ENCODE data around the gene PTPRN2. TPM values are rescaled to one million over a fixed set of nuclear protein-coding genes. Genes with fewer than 3 reads are reported as not detected.

Gene PTPRN2
- total and polyA plus RNA-seq, 2 of the 13 experiments (the other 11 are each of a cell fraction or from before 2014, with no cell fraction given) = 2.5 to 24.2 TPM

GRCh38 chr7:158591944-158592343 is 4.3 kb upstream of the PTPRN2 start (continued):
- TF ChIP-seq ZNF30 (CRISPR knock-in tag; IDR thresholded peaks at IDR 0.05) (no peak), KMT2A (CRISPR knock-in tag; IDR thresholded peaks at IDR 0.05) (no peak), ZKSCAN1 (IDR thresholded peaks at IDR 0.05; ENCODE audit: low read length) (no peak), REPIN1 (CRISPR knock-in tag; IDR thresholded peaks at IDR 0.05; ENCODE audit: borderline replicate concordance, low read depth) (0 out of 2 replicates have a peak, but pooled peaks have one; percentile 18), CBX1 (IDR thresholded peaks at IDR 0.05; ENCODE audit: low read depth) (no peak), CREBL2 (CRISPR knock-in tag; IDR thresholded peaks at IDR 0.05; ENCODE audit: borderline replicate concordance) (no peak), JDP2 (CRISPR knock-in tag; IDR thresholded peaks at IDR 0.05; ENCODE audit: borderline replicate concordance) (no peak), HDAC2 (CRISPR knock-in tag; IDR thresholded peaks at IDR 0.05) (no peak), KLF6 (CRISPR knock-in tag; IDR thresholded peaks at IDR 0.05) (no peak), SMAD3 (CRISPR knock-in tag; IDR thresholded peaks at IDR 0.05) (peak; percentile 38; the same call in 1 of the 2 replicates), BHLHE40 (IDR thresholded peaks at IDR 0.05; ENCODE audit: low read length) (0 out of 2 replicates have a peak, but pooled peaks have one; percentile 7), ZNF484 (CRISPR knock-in tag; IDR thresholded peaks at IDR 0.05; ENCODE audit: borderline replicate concordance, low read depth) (no peak), ELF1 (CRISPR knock-in tag; IDR thresholded peaks at IDR 0.05) (0 out of 2 replicates have a peak, but pooled peaks have one; percentile 28), SMAD1 (CRISPR knock-in tag; IDR thresholded peaks at IDR 0.05; ENCODE audit: borderline replicate concordance, low read depth) (no peak), CBX2 (IDR thresholded peaks at IDR 0.05; ENCODE audit: low read depth, low read length) (no peak), CBX2 (CRISPR knock-in tag; IDR thresholded peaks at IDR 0.05; ENCODE audit: low read depth) (no peak), ZFP62 (CRISPR knock-in tag; IDR thresholded peaks at IDR 0.05) (no peak), TFE3 (CRISPR knock-in tag; IDR thresholded peaks at IDR 0.05) (no peak), LCORL (IDR thresholded peaks at IDR 0.05) (no peak), LCORL (CRISPR knock-in tag; IDR thresholded peaks at IDR 0.05) (no peak), TFDP2 (CRISPR knock-in tag; IDR thresholded peaks at IDR 0.05) (no peak), SALL1 (CRISPR knock-in tag; IDR thresholded peaks at IDR 0.05) (peak; percentile 87), JUNB (CRISPR knock-in tag; IDR thresholded peaks at IDR 0.05; ENCODE audit: borderline replicate concordance) (no peak), ZNF891 (CRISPR knock-in tag; IDR thresholded peaks at IDR 0.05) (0 out of 2 replicates have a peak, but pooled peaks have one; percentile 37), ZHX1 (CRISPR knock-in tag; IDR thresholded peaks at IDR 0.05; ENCODE audit: low read depth) (no peak), ZSCAN12 (CRISPR knock-in tag; IDR thresholded peaks at IDR 0.05) (no peak), CEBPG (CRISPR knock-in tag; IDR thresholded peaks at IDR 0.05) (peak; percentile 73), FOXO1 (CRISPR knock-in tag; IDR thresholded peaks at IDR 0.05) (no peak; the same call in 1 of the 2 replicates), SIN3A (IDR thresholded peaks at IDR 0.05; ENCODE audit: borderline replicate concordance, low read depth, low read length) (peak; percentile 43; the same call in 1 of the 2 replicates), MAF1 (CRISPR knock-in tag; IDR thresholded peaks at IDR 0.05; ENCODE audit: borderline replicate concordance) (no peak)
